Endothelial cell of umbilical vein (primary cell): ENCODE data around the gene SETD3.

Source experiments
- CTCF ChIP-seq, 2 donors: IDR thresholded peaks; 1 replicate in 1 of 2; 2 replicates in 1 of 2; pipeline ENCODE4 v1.5.1; 2011; ENCODE audit warnings: low read length in 2 of 2, mild to moderate bottlenecking in 2 of 2, moderate library complexity in 2 of 2, control low read depth in 1 of 2, inconsistent platforms in 1 of 2, low read depth in 1 of 2; ENCODE audit not compliant: insufficient read depth in 1 of 2; ENCODE audit errors: extremely low read depth in 1 of 2
- GATA2 ChIP-seq: IDR thresholded peaks from 2 replicates; pipeline ENCODE4 v1.7.0; 2011; ENCODE audit warnings: low read depth, mild to moderate bottlenecking, moderate library complexity, mixed read lengths, low read length; ENCODE audit not compliant: insufficient read length, insufficient read depth

DNA sequence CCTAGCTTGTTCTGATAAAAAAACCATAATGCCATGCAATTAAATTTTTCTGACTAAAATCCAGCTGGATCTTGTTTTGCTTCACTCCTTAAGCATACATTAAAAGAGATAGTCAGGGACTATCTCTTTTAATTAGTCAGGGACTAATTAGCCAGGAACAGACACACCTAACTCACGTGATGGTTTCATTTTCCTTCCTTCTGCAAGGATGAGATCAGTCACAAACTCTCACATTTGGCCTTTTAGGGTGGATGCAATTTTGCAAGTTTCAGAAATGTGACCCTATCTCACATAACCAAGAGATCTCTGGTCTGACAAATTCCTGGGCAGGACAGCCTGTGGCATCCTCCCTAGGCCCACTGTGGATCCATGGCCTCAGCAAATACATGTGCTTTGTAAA lies 62.4 kb downstream of the SETD3 start:
- TF ChIP-seq GATA2 (no peak), CTCF (IDR thresholded peaks at IDR 0.05; ENCODE audit: extremely low read depth in 1 of 2, insufficient read depth in 1 of 2, low read depth in 1 of 2, low read length in 2 of 2) (no peak)
